HepG2 (cell line): ENCODE data around the gene PLSCR5. TPM values are rescaled to one million over a fixed set of nuclear protein-coding genes. Genes with fewer than 3 reads are reported as not detected.

Experiments used
- GRHL1 ChIP-seq: sonication (generic); formaldehyde crosslinking; conservative IDR thresholded peaks from 2 replicates; pipeline ENCODE4 v1.8.0; 2022; ENCODE audit warnings: missing genetic modification reagents
- MEF2D ChIP-seq: sonication (generic); formaldehyde crosslinking; IDR thresholded peaks from 2 replicates; pipeline ENCODE4 v1.5.1; 2020; ENCODE audit warnings: mild to moderate bottlenecking, missing genetic modification reagents
- REPIN1 ChIP-seq: sonication (generic); formaldehyde crosslinking; IDR thresholded peaks from 2 replicates; pipeline ENCODE4 v1.8.0; 2022; ENCODE audit warnings: missing genetic modification reagents, low read depth, mild to moderate bottlenecking, borderline replicate concordance
- SAP130 ChIP-seq: IDR thresholded peaks from 2 replicates; pipeline ENCODE4 v1.6.1; 2016; ENCODE audit warnings: low read depth
- SUZ12 ChIP-seq: fragments of 150-350 bp; IDR thresholded peaks from 2 replicates; pipeline ENCODE4 v1.6.1; 2014; ENCODE audit warnings: low read depth, low read length
- TERF1 ChIP-seq: sonication (generic); formaldehyde crosslinking; IDR thresholded peaks from 2 replicates; pipeline ENCODE4 v1.8.0; 2022; ENCODE audit warnings: mild to moderate bottlenecking, missing genetic modification reagents, moderate library complexity
- ZBTB37 ChIP-seq: sonication (generic); formaldehyde crosslinking; IDR thresholded peaks from 2 replicates; pipeline ENCODE4 v1.4.0; 2020; ENCODE audit warnings: mild to moderate bottlenecking, missing genetic modification reagents
- ZBTB40 ChIP-seq, 2 experiments: fragments of 450-650 bp in 1 of 2; sonication (generic) in 1 of 2; formaldehyde crosslinking in 1 of 2; IDR thresholded peaks; 2 replicates each; pipeline versions ENCODE4 v1.6.1 to v1.8.0; 2016 to 2022; ENCODE audit warnings: antibody characterized with exemption in 1 of 2, mild to moderate bottlenecking in 1 of 2, missing genetic modification reagents in 1 of 2
- ZNF225 ChIP-seq: sonication (generic); formaldehyde crosslinking; IDR thresholded peaks from 2 replicates; pipeline ENCODE4 v1.4.0; 2020; ENCODE audit warnings: mild to moderate bottlenecking, missing genetic modification reagents
- ZNF264 ChIP-seq: sonication (generic); formaldehyde crosslinking; IDR thresholded peaks from 2 replicates; pipeline ENCODE4 v1.4.0; 2020; ENCODE audit warnings: missing genetic modification reagents
- ZNF383 ChIP-seq: sonication (generic); formaldehyde crosslinking; IDR thresholded peaks from 2 replicates; pipeline ENCODE4 v1.4.0; 2020; ENCODE audit warnings: missing genetic modification reagents, mild to moderate bottlenecking, borderline replicate concordance
- polyA plus RNA-seq, 8 experiments: library from polyadenylated mRNA; depleted of rRNA in 3 of 8; stranded (reverse) in 7 of 8; unstranded in 1 of 8; fragments of >200 nt; fragmentation: Illumina TruSeq in 4 of 8; extraction: Trizol in 4 of 8; gene quantifications; 2 replicates each; pipeline versions ENCODE4 v1.2.1 to v1.2.3, GENCODE V29; 2011 to 2016; ENCODE audit warnings: low read depth in 4 of 8, missing spikeins in 1 of 8, mixed read lengths in 1 of 8; ENCODE audit not compliant: insufficient read depth in 1 of 8
- total RNA-seq, 5 experiments: library from RNA; depleted of rRNA; stranded (reverse); fragments of >200 nt; fragmentation: Illumina TruSeq; extraction: Trizol; gene quantifications; 2 replicates each; pipeline ENCODE4 v1.2.3, GENCODE V29; 2016; ENCODE audit warnings: low read depth in 1 of 5

Gene PLSCR5
- total and polyA plus RNA-seq, 2 of the 13 experiments (the other 11 are each of a cell fraction or from before 2014, with no cell fraction given), result 0.50 TPM; not detected in 1

GRCh38 chr3:146637871-146638270, 32.7 kb upstream of the PLSCR5 start (continued):
- TF ChIP-seq ZBTB40 (IDR thresholded peaks at IDR 0.05), result no peak
- no peak for TF ChIP-seq ZBTB40 (CRISPR knock-in tag; IDR thresholded peaks at IDR 0.05)
- no peak for TF ChIP-seq GRHL1 (CRISPR knock-in tag)
- no peak for TF ChIP-seq ZNF225 (CRISPR knock-in tag)
- peak; percentile 34; the same call in 1 of the 2 replicates for TF ChIP-seq MEF2D (CRISPR knock-in tag)
- no peak for TF ChIP-seq ZNF383 (CRISPR knock-in tag)
- TF ChIP-seq TERF1, result no peak
- no peak for TF ChIP-seq REPIN1 (CRISPR knock-in tag)
- peak; percentile 79 for TF ChIP-seq SAP130
- TF ChIP-seq SUZ12, result no peak
- peak; percentile 86 for TF ChIP-seq ZBTB37
- TF ChIP-seq ZNF264 (CRISPR knock-in tag), result 0 out of 2 replicates have a peak, but pooled peaks have one; percentile 62
